Nephron (organoid): ENCODE results near the gene CAMKK2.
A peak's percentile ranks its signal among the peaks of the same experiment; 100 is the strongest.
"Not testable (repeated sequence)": the region's sequence is repeated elsewhere in the genome, so short reads cannot be mapped to it uniquely, and the experiment has no call there.

Source experiments
- H3K27ac Mint-ChIP-seq, 3 experiments: 2 replicates each; pipeline ENCODE4 v1.8.0; 2020; ENCODE audit warnings: mixed read lengths in 3 of 3, mild to moderate bottlenecking in 2 of 3, moderate library complexity in 1 of 3
- H3K27me3 Mint-ChIP-seq: 2 replicates; pipeline ENCODE4 v1.8.0; 2021; ENCODE audit warnings: low read depth, mild to moderate bottlenecking, moderate library complexity, mixed read lengths
- H3K36me3 Mint-ChIP-seq: 2 replicates; pipeline ENCODE4 v1.8.0; 2020; ENCODE audit warnings: low read depth, mixed read lengths
- H3K4me1 Mint-ChIP-seq: 2 replicates; pipeline ENCODE4 v1.8.0; 2020; ENCODE audit warnings: mixed read lengths
- H3K4me3 Mint-ChIP-seq, 3 experiments: 2 replicates each; pipeline ENCODE4 v1.8.0; 2020; ENCODE audit warnings: mild to moderate bottlenecking in 3 of 3, mixed read lengths in 3 of 3, moderate library complexity in 2 of 3
- H3K9me3 Mint-ChIP-seq: 2 replicates; pipeline ENCODE4 v1.8.0; 2020; ENCODE audit warnings: mixed read lengths
- CTCF ChIP-seq, 3 experiments: fragments of 200-600 bp; sonication (generic); IDR thresholded peaks; one replicate each; pipeline ENCODE4 v1.5.0; 2021; ENCODE audit warnings: antibody characterized with exemption in 3 of 3; ENCODE audit not compliant: unreplicated experiment in 3 of 3

The CAMKK2 gene

GRCh38 chr12:121301876-121302275 is 5.4 kb upstream of the CAMKK2 start:
- no peaks in the 10 kb centered on the region for H3K36me3 Mint-ChIP-seq
- H3K4me3 Mint-ChIP-seq, result no peak overlapping the region
- H3K9me3 Mint-ChIP-seq, result no peaks in the 10 kb centered on the region
- no peak overlapping the region for H3K27ac Mint-ChIP-seq
- H3K27me3 Mint-ChIP-seq, result peaks cover 3% of the 10 kb centered on the region
- no peak for TF ChIP-seq CTCF (IDR thresholded peaks at IDR 0.05; ENCODE audit: unreplicated experiment in 3 of 3)
- H3K4me1 Mint-ChIP-seq, result peaks cover 10% of the 10 kb centered on the region

- H3K27ac Mint-ChIP-seq, result peak overlapping the region in 2 of 3 experiments; percentile 0 to 16
- no peaks in the 10 kb centered on the region for H3K36me3 Mint-ChIP-seq
- no peaks in the 10 kb centered on the region for H3K9me3 Mint-ChIP-seq
- H3K4me3 Mint-ChIP-seq, result peak overlapping the region in 2 of 3 experiments; percentile 16 to 21
- H3K27me3 Mint-ChIP-seq, result peaks cover 3% of the 10 kb centered on the region
- H3K4me1 Mint-ChIP-seq, result peaks cover 14% of the 10 kb centered on the region
- TF ChIP-seq CTCF (IDR thresholded peaks at IDR 0.05; ENCODE audit: unreplicated experiment in 3 of 3), result no peak
Measured at GRCh38 chr12:121300083-121300819, 3.7 kb upstream of the CAMKK2 start.

GRCh38 chr12:121299662-121300061 is 3.2 kb upstream of the CAMKK2 start:
- H3K36me3 Mint-ChIP-seq, result no peaks in the 10 kb centered on the region
- H3K27me3 Mint-ChIP-seq, result peaks cover 3% of the 10 kb centered on the region
- no peaks in the 10 kb centered on the region for H3K9me3 Mint-ChIP-seq
- no peak for TF ChIP-seq CTCF (IDR thresholded peaks at IDR 0.05; ENCODE audit: unreplicated experiment in 3 of 3)
- H3K4me3 Mint-ChIP-seq, result no peak overlapping the region
- H3K27ac Mint-ChIP-seq, result no peak overlapping the region
- peaks cover 17% of the 10 kb centered on the region for H3K4me1 Mint-ChIP-seq

- H3K9me3 Mint-ChIP-seq, H3K27ac Mint-ChIP-seq, H3K36me3 Mint-ChIP-seq, H3K27me3 Mint-ChIP-seq: not testable (repeated sequence)
- H3K4me3 Mint-ChIP-seq, result peak overlapping the region; percentile 79 to 89 (median 87)
- peaks cover 17% of the 10 kb centered on the region for H3K4me1 Mint-ChIP-seq
Measured at GRCh38 chr12:121298411-121298810, 1.9 kb upstream of the CAMKK2 start.

- no peak for TF ChIP-seq CTCF (IDR thresholded peaks at IDR 0.05; ENCODE audit: unreplicated experiment in 3 of 3)
- Mint-ChIP-seq H3K9me3 (no peaks in the 10 kb centered on the region), H3K27me3 (peaks cover 3% of the 10 kb centered on the region), H3K27ac (peak overlapping the region; percentile 67 to 92 (median 88)), H3K4me3 (peak overlapping the region; percentile 79 to 89 (median 87)), H3K36me3 (peaks cover under 1% of the 10 kb centered on the region), H3K4me1 (peaks cover 17% of the 10 kb centered on the region)
Measured at GRCh38 chr12:121297435-121297991, 1.0 kb upstream of the CAMKK2 start.

GRCh38 chr12:121295746-121296617 is 527 bp downstream of the CAMKK2 start:
- Mint-ChIP-seq H3K4me1 (peaks cover 21% of the 10 kb centered on the region), H3K27ac (peak overlapping the region in 2 of 3 experiments; percentile 60 to 65), H3K27me3 (no peaks in the 10 kb centered on the region), H3K4me3 (peak overlapping the region; percentile 90 to 91 (median 91)), H3K36me3 (peaks cover 9% of the 10 kb centered on the region), H3K9me3 (no peaks in the 10 kb centered on the region)
- TF ChIP-seq CTCF (IDR thresholded peaks at IDR 0.05; ENCODE audit: unreplicated experiment in 3 of 3), result no peak
